HG02642 (cell line): ENCODE measurements around the gene HMSD.

ENCODE experiments used
- ATAC-seq: cut with Tn5 transposase; IDR thresholded peaks from one replicate; pipeline ENCODE4 v1.9.1; 2021; ENCODE audit warnings: mild to moderate bottlenecking; ENCODE audit not compliant: unreplicated experiment, poor library complexity

Gene HMSD

GRCh38 chr18:63986885-63987284, 37.8 kb downstream of the HMSD start:
- no peak for ATAC-seq

GRCh38 chr18:63987743-63988142, 38.6 kb downstream of the HMSD start:
- no peak for ATAC-seq

DNA sequence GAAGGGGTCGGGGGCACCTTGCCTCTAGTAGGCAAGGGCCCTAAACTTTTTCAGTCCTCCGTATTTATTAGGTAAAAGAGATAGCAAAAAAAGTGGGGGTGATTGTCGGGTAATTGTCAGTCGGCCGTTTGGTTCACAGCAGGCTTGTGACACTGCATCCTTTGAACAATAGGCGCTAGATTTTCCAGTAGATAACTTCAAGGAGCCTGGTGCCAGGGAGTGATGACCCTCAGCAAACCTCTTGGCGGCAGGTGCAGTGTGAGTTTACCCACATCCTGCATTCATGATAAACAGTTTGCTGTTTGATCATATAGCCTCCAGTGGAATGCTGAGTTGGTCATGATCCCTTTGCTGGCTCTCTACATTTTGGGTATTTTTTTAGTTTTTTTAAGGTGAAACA, 43.6 kb downstream of the HMSD start:
- no peak for ATAC-seq

DNA sequence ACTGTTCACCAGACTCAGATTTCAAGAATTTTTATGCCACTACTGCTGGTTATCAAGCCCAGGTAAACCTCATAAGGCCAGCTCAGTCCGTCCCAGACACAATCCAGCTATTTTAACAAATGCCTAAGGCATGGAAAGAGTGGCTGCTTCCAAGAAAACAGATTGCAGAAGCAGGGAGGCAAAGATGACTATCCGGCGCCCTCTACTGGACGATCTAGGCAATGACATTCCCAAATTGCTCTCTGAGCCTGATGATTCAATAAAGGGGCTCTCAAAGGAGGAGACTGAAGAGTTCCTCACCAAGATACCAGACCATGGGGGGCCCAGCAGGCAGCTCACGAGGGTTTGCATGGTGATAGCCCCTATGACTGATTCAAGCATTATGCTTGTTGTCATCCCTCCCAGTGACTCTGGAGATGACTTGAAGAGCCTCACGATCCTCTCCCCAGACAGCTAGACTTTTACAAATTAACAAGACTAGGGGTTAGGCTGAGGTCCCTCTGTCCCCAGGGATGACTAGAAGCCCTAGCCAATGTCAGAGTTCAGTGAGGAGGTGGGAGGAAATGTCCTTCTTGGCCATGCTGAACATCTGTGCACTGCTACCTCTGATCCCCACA, 45.8 kb downstream of the HMSD start:
- ATAC-seq = no peak

DNA sequence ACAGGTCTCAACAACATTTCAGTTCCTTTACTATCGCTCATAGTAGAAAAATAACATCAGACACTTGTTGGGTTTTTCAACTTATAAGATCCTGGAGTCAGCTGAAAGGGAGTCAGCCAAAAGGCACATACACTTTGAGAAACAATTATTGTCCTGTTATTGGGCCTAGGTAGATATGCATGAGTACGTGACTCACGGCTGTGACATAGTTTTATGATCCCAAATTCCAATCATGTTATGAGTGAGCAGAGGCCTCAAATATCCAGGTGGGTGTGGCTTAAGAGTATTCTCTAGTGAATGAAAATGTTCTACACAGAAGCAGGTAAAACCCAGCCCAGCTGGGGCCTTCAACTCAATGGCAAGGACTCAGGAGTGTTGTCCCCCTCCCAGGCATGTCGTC, 47.9 kb downstream of the HMSD start:
- no peak for ATAC-seq

DNA sequence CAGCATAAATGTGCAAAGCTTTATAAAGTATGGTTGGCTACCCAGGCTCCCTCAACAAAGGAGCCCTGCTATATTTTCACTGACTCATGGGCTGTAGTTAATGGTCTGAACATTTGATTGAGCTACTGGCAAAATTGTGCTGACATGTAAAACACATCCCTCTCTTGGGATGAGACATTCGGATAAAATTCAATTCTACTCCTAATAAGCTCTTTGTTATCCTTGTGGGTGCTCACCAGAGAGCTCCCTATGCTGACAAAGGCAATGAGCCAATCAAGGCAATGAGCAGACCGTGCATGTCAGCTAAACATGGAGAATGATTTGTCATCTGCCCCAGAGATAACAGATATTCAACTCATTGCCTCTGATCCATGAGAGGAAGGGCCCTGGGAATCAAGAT, 48.5 kb downstream of the HMSD start:
- ATAC-seq = no peak

DNA sequence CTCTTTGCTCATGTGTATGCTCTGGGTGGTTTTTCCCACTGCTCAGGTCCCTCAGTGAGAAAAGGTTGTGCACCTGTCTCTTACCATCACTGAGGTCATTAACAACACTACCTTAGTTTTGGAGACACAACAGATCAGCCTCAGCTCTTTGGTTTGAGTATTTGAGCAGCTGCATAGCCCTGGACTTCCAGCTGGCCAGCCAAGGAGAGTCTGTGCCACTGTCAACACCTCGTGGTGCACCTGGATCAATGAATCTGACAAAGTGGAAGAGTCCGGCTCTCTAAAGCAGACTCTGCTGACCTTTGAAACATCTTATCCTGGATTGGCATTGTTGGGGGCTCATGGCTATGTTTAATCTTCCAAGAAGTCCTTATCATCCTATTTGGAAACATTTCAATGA, 50.8 kb downstream of the HMSD start:
- no peak for ATAC-seq

GRCh38 chr18:64002581-64002980, 53.5 kb downstream of the HMSD start:
- no peak for ATAC-seq

DNA sequence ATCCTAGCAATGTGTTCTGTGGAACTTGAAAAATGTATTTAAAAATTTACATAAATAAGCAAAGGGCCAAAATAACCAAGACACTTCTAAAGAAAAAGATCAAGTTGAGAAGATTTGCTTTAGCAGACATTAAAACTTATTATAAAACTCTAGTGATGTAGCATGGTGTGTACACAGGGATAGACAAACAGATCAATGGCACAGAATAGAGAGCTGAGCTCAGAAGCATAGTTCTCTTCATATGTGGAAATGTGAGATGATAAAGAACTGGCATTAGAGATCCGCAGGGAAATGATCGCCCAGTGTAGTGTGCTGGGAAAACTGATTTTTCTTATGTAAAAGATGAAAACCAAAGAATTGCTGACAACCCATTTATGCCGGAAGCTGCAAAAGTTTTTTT, 60.2 kb downstream of the HMSD start:
- ATAC-seq = no peak
